HCT116 (cell line): ENCODE measurements around the gene CAST. TPM values are rescaled to one million over a fixed set of nuclear protein-coding genes. Genes with fewer than 3 reads are reported as not detected.

Experiments used
- ATAC-seq: fragments of 200-7000 bp; cut with Tn5 transposase; 2 replicates; pipeline ENCODE4 v1.9.1; 2020; ENCODE audit warnings: mild to moderate bottlenecking, moderate library complexity
- BruUV-seq: library from RNA; stranded (reverse); fragments of 400-500 nt; replicated peaks from 2 replicates; lab custom pipeline; 2021; lab: Mats Ljungman, UMichigan
- CTCF ChIA-PET: fragments of 300-600 bp; sonication (Branson Sonifier 250); formaldehyde crosslinking; loops from one replicate; lab custom pipeline; 2021; ENCODE audit warnings: antibody characterized with exemption; lab: Charles Lee
- POLR2A ChIA-PET: fragments of 300-600, 350-600 bp; sonication (Branson Sonifier 250); formaldehyde crosslinking; loops from one replicate; lab custom pipeline; 2021; ENCODE audit warnings: antibody characterized with exemption; lab: Charles Lee
- RAD21 ChIA-PET, 2 experiments: fragments of 300-600 bp; sonication (Branson Sonifier 250); formaldehyde crosslinking; loops; one replicate each; lab custom pipeline; 2023; ENCODE audit warnings: low total read pairs in 2 of 2; ENCODE audit not compliant: uncharacterized antibody in 2 of 2, unreplicated experiment in 2 of 2, low non-redundant PET in 1 of 2; lab: Charles Lee
- DNase-seq: peaks from one replicate; pipeline ENCODE4 v3.0.0-alpha.2; 2010; ENCODE audit warnings: low read depth, low spot score
- H2AFZ ChIP-seq: fragments of 200-600 bp; shearing (Covaris generic), sonication (generic); 2 replicates; pipeline ENCODE4 v1.6.1; 2017; ENCODE audit warnings: low read depth, mixed run types, mixed read lengths, antibody characterized with exemption, low read length; ENCODE audit not compliant: poor library complexity, severe bottlenecking
- H3K27ac ChIP-seq: 2 replicates; pipeline ENCODE4 v1.5.1; 2012; ENCODE audit warnings: low read depth, low read length
- H3K27me3 ChIP-seq: fragments of 200-600 bp; sonication (generic); 2 replicates; pipeline ENCODE4 v1.6.1; 2016; ENCODE audit warnings: mixed run types, low read length, mixed read lengths; ENCODE audit not compliant: insufficient read depth
- H3K36me3 ChIP-seq, 2 experiments: fragments of 200-500 bp in 1 of 2; fragments of 200-600 bp in 1 of 2; sonication (Bioruptor generic) in 1 of 2; sonication (generic) in 1 of 2; 2 replicates each; pipeline versions ENCODE4 v1.5.1 to v1.6.1; 2014 to 2016; ENCODE audit warnings: low read length in 2 of 2, inconsistent platforms in 1 of 2, mixed read lengths in 1 of 2, mixed run types in 1 of 2; ENCODE audit not compliant: insufficient read depth in 2 of 2, control insufficient read depth in 1 of 2
- H3K4me1 ChIP-seq, 2 experiments: fragments of 200-600 bp in 1 of 2; sonication (generic) in 1 of 2; 2 replicates each; pipeline versions ENCODE4 v1.5.1 to v1.6.1; 2012 to 2017; ENCODE audit warnings: low read length in 2 of 2, inconsistent platforms in 1 of 2, mild to moderate bottlenecking in 1 of 2, mixed read lengths in 1 of 2, mixed run types in 1 of 2, moderate library complexity in 1 of 2; ENCODE audit not compliant: insufficient read depth in 2 of 2, control insufficient read depth in 1 of 2
- H3K4me2 ChIP-seq: fragments of 200-600 bp; sonication (generic); 2 replicates; pipeline ENCODE4 v1.6.1; 2017; ENCODE audit warnings: mixed run types, low read length, mixed read lengths
- H3K4me3 ChIP-seq, 2 experiments: fragments of 200-600 bp in 1 of 2; sonication (generic) in 1 of 2; replicated peaks in 1 of 2; 2 replicates each; pipeline ENCODE4 v1.5.1; 2011 to 2016; ENCODE audit warnings: low read length in 2 of 2, control low read depth in 1 of 2, low read depth in 1 of 2, mild to moderate bottlenecking in 1 of 2, mixed read lengths in 1 of 2, mixed run types in 1 of 2
- H3K79me2 ChIP-seq: fragments of 200-600 bp; sonication (generic); 2 replicates; pipeline ENCODE4 v1.6.1; 2017; ENCODE audit warnings: mild to moderate bottlenecking, mixed run types, low read length, moderate library complexity, mixed read lengths; ENCODE audit not compliant: insufficient read depth
- H3K9ac ChIP-seq: fragments of 200-600 bp; sonication (generic); 2 replicates; pipeline ENCODE4 v1.6.1; 2016; ENCODE audit warnings: low read length, mixed read lengths
- H3K9me2 ChIP-seq: fragments of 200-600 bp; sonication (generic), shearing (Covaris generic); 2 replicates; pipeline ENCODE4 v1.6.1; 2017; ENCODE audit warnings: mixed run types, mild to moderate bottlenecking, moderate library complexity; ENCODE audit not compliant: insufficient read depth
- H3K9me3 ChIP-seq, 2 experiments: fragments of 200-500 bp in 1 of 2; fragments of 200-600 bp in 1 of 2; sonication (Bioruptor generic) in 1 of 2; sonication (generic) in 1 of 2; 2 replicates each; pipeline ENCODE4 v1.6.1; 2014 to 2017; ENCODE audit warnings: low read length in 2 of 2, mixed read lengths in 2 of 2, inconsistent platforms in 1 of 2, low read depth in 1 of 2, mild to moderate bottlenecking in 1 of 2, mixed run types in 1 of 2, moderate library complexity in 1 of 2; ENCODE audit not compliant: control insufficient read depth in 1 of 2, insufficient read depth in 1 of 2
- H4K20me1 ChIP-seq: fragments of 200-600 bp; sonication (generic), shearing (Covaris generic); 2 replicates; pipeline ENCODE4 v1.6.1; 2017; ENCODE audit warnings: mixed run types, mild to moderate bottlenecking, moderate library complexity; ENCODE audit not compliant: insufficient read depth
- CEBPB ChIP-seq: IDR thresholded peaks from 2 replicates; pipeline ENCODE4 v1.6.1; 2012; ENCODE audit warnings: low read depth
- ELF1 ChIP-seq: IDR thresholded peaks from 2 replicates; pipeline ENCODE4 v1.6.1; 2012; ENCODE audit warnings: low read depth, borderline replicate concordance
- EZH2phosphoT487 ChIP-seq: fragments of 200-600 bp; IDR thresholded peaks from 2 replicates; pipeline ENCODE4 v1.6.1; 2018; ENCODE audit warnings: antibody characterized with exemption, borderline replicate concordance
- FOSL1 ChIP-seq: IDR thresholded peaks from 2 replicates; pipeline ENCODE4 v1.6.1; 2012; ENCODE audit warnings: low read depth
- POLR2AphosphoS5 ChIP-seq: IDR thresholded peaks from 2 replicates; pipeline ENCODE4 v1.6.1; 2011; ENCODE audit warnings: mild to moderate bottlenecking, low read depth, low read length, moderate library complexity
- RAD21 ChIP-seq: IDR thresholded peaks from 2 replicates; pipeline ENCODE4 v1.6.1; 2012; ENCODE audit warnings: low read depth, mild to moderate bottlenecking
- SIN3A ChIP-seq: IDR thresholded peaks from 2 replicates; pipeline ENCODE4 v1.6.1; 2012; ENCODE audit warnings: low read depth
- SP1 ChIP-seq: IDR thresholded peaks from 2 replicates; pipeline ENCODE4 v1.6.1; 2012; ENCODE audit warnings: low read depth
- TCF7L2 ChIP-seq: IDR thresholded peaks from 2 replicates; pipeline ENCODE4 v1.7.0; 2011; ENCODE audit warnings: borderline replicate concordance, inconsistent platforms; ENCODE audit not compliant: insufficient read depth, insufficient read length; ENCODE audit errors: extremely low read depth
- ZFX ChIP-seq: fragments of 450-650 bp; IDR thresholded peaks from 2 replicates; pipeline ENCODE4 v1.6.1; 2017
- ZNF274 ChIP-seq: fragments of 200-500 bp; sonication (Bioruptor generic); IDR thresholded peaks from 2 replicates; pipeline ENCODE4 v1.6.1; 2014; ENCODE audit warnings: mild to moderate bottlenecking, low read depth, low read length, inconsistent platforms
- intact Hi-C: fragments of 100-400 bp; cut with micrococcal nuclease; formaldehyde crosslinking; loops from 2 replicates; pipeline ENCODE4 v1.10.0; 2022
- total RNA-seq: library from RNA; stranded (reverse); gene quantifications from one replicate; pipeline ENCODE4 v1.2.1, GENCODE V29; 2021; ENCODE audit not compliant: unreplicated experiment
- TF ChIP-seq, protein P1 (sequence below): IDR thresholded peaks from 2 replicates; pipeline ENCODE4 v1.6.1; 2012
- TF ChIP-seq, protein P2 (sequence below): IDR thresholded peaks from 2 replicates; pipeline ENCODE4 v1.6.1; 2011; ENCODE audit warnings: mild to moderate bottlenecking, low read length, moderate library complexity; ENCODE audit not compliant: insufficient replicate concordance; ENCODE audit errors: extremely low read depth

CAST gene
- total RNA-seq, 1 experiment from 2014 or later = 142 TPM

DNA sequence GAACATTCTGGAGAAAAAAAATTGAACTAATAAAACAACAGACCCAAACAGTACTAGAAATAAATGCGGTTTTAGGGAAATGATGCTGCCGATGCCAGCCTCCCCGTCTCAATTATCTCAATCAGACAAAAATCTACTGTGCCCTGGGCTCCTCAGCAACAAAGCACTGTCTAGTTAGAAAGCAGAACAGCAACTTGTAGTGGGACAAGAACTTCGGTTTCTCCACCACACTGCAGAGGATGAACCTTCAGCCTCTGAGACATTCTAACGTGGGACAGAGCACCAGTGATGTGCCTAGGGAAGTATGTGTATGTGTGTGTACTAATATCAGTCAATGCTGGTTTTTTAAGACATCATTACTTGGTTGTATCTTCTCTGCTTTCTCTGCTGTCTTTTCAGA is 11.1 kb upstream of the CAST start:
- no peaks in the 10 kb centered on the region for H4K20me1 ChIP-seq
- BruUV-seq = no TSS peak
- H3K79me2 ChIP-seq = no peaks in the 10 kb centered on the region
- no peaks in the 10 kb centered on the region for H3K27me3 ChIP-seq
- no peaks in the 10 kb centered on the region for H3K36me3 ChIP-seq
- H3K4me2 ChIP-seq = no peak overlapping the region
- no peaks in the 10 kb centered on the region for H3K9me3 ChIP-seq
- DNase-seq = no peak
- CTCF ChIA-PET = no interaction called here
- POLR2A ChIA-PET = no interaction called here
- peaks cover 8 to 19% of the 10 kb centered on the region in 2 experiments for H3K4me1 ChIP-seq
- ATAC-seq = no peak
- H3K9me2 ChIP-seq = no peaks in the 10 kb centered on the region
- no peak overlapping the region for H3K4me3 ChIP-seq
- H2AFZ ChIP-seq = no peak overlapping the region
- H3K27ac ChIP-seq = no peak overlapping the region
- RAD21 ChIA-PET = no interaction called here
- TF ChIP-seq ELF1 (no peak), SIN3A (no peak), ZNF274 (no peak), RAD21 (no peak), CEBPB (no peak), FOSL1 (no peak), ZFX (no peak), EZH2phosphoT487 (no peak), SP1 (no peak), TCF7L2 (no peak), POLR2AphosphoS5 (no peak)
- TF ChIP-seq, protein P1, sequence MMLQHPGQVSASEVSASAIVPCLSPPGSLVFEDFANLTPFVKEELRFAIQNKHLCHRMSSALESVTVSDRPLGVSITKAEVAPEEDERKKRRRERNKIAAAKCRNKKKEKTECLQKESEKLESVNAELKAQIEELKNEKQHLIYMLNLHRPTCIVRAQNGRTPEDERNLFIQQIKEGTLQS = no peak
- TF ChIP-seq, protein P2, sequence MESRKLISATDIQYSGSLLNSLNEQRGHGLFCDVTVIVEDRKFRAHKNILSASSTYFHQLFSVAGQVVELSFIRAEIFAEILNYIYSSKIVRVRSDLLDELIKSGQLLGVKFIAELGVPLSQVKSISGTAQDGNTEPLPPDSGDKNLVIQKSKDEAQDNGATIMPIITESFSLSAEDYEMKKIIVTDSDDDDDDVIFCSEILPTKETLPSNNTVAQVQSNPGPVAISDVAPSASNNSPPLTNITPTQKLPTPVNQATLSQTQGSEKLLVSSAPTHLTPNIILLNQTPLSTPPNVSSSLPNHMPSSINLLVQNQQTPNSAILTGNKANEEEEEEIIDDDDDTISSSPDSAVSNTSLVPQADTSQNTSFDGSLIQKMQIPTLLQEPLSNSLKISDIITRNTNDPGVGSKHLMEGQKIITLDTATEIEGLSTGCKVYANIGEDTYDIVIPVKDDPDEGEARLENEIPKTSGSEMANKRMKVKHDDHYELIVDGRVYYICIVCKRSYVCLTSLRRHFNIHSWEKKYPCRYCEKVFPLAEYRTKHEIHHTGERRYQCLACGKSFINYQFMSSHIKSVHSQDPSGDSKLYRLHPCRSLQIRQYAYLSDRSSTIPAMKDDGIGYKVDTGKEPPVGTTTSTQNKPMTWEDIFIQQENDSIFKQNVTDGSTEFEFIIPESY = no peak
- H3K9ac ChIP-seq = no peak overlapping the region
- intact Hi-C loops = no loop called here
